ENCODE measurements around the gene OLIG2.

OLIG2 gene

DNA sequence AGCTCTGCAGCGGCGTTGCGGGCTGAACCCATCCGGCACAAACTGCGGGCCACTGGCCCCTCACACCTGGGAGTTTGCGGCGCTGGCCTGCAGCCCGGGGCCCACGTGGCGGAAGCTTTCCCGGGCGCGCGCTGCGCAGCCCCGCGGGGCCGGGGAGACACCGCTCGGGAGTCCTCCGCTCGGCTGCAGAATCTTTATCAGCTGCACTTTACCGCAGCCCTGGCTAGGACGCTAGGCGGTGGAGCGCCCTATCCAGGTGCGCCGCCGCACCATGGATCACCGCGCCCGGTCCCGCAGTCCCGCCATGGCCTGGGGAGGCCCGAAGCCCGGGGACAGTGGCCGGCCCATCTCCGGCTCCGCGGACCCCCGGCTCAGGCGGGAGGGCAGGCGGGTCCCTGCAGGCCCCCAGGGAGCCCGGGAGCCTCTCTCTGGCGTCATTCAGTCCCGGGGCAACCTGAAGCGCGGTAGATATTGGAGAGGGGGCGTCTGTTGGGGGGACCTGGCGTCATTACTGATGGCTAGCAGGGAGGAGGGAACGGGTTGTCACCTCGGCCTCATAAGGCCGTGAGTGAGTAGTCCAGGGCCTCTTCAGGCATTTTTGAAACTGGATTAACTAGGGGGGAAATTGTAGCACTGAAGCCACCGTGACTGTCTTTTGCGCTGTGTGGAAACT is 5.7 kb upstream of the OLIG2 start:
- no peak for DNase-seq (ENCODE audit: low read depth)

- DNase-seq (ENCODE audit: low read depth): no peak
Measured at GRCh38 chr21:33020558-33021100, 5.1 kb upstream of the OLIG2 start.

GRCh38 chr21:33021150-33021549 is 4.6 kb upstream of the OLIG2 start:
- DNase-seq (ENCODE audit: low read depth): no peak

GRCh38 chr21:33021667-33022066 is 4.1 kb upstream of the OLIG2 start:
- no peak for DNase-seq (ENCODE audit: low read depth)

- DNase-seq (ENCODE audit: low read depth): no peak
Measured at GRCh38 chr21:33022489-33022827, 3.3 kb upstream of the OLIG2 start.

DNA sequence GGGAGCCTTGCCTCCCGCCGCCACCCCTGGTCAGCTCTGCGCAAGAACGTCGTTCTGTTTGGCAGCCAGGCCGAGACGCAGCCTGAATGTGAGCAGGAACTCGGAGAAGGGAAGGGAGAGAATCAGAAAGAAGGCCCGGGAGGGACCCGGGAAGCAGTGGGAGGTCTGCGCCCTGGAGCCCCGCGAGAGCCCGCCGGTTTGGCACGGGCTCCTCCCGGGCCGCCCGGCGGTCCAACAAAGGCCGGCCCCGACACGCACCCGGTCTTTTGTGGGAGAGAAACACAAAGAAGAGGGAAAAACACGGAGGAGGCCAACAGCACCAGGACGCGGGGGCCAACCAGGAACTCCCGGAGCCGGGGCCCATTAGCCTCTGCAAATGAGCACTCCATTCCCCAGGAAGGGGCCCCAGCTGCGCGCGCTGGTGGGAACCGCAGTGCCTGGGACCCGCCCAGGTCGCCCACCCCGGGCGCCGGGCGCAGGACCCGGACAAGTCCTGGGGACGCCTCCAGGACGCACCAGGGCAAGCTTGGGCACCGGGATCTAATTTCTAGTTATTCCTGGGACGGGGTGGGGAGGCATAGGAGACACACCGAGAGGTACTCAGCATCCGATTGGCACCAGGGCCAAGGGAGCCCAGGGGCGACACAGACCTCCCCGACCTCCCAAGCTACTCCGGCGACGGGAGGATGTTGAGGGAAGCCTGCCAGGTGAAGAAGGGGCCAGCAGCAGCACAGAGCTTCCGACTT is 2.7 kb upstream of the OLIG2 start:
- no peak for DNase-seq (ENCODE audit: low read depth)

GRCh38 chr21:33023574-33024200 is 2.0 kb upstream of the OLIG2 start:
- DNase-seq (ENCODE audit: low read depth): no peak

DNA sequence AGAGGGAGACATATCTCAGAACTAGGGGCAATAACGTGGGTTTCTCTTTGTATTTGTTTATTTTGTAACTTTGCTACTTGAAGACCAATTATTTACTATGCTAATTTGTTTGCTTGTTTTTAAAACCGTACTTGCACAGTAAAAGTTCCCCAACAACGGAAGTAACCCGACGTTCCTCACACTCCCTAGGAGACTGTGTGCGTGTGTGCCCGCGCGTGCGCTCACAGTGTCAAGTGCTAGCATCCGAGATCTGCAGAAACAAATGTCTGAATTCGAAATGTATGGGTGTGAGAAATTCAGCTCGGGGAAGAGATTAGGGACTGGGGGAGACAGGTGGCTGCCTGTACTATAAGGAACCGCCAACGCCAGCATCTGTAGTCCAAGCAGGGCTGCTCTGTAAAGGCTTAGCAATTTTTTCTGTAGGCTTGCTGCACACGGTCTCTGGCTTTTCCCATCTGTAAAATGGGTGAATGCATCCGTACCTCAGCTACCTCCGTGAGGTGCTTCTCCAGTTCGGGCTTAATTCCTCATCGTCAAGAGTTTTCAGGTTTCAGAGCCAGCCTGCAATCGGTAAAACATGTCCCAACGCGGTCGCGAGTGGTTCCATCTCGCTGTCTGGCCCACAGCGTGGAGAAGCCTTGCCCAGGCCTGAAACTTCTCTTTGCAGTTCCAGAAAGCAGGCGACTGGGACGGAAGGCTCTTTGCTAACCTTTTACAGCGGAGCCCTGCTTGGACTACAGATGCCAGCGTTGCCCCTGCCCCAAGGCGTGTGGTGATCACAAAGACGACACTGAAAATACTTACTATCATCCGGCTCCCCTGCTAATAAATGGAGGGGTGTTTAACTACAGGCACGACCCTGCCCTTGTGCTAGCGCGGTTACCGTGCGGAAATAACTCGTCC is 1.3 kb upstream of the OLIG2 start:
- DNase-seq (ENCODE audit: low read depth): no peak

- no peak for DNase-seq (ENCODE audit: low read depth)
Measured at GRCh38 chr21:33025106-33025488, 638 bp upstream of the OLIG2 start.

DNA sequence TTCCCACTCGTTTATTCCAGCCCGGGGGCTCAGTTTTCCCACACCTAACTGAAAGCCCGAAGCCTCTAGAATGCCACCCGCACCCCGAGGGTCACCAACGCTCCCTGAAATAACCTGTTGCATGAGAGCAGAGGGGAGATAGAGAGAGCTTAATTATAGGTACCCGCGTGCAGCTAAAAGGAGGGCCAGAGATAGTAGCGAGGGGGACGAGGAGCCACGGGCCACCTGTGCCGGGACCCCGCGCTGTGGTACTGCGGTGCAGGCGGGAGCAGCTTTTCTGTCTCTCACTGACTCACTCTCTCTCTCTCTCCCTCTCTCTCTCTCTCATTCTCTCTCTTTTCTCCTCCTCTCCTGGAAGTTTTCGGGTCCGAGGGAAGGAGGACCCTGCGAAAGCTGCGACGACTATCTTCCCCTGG is 716 bp downstream of the OLIG2 start:
- no peak for DNase-seq (ENCODE audit: low read depth)

- no peak for DNase-seq (ENCODE audit: low read depth)
Measured at GRCh38 chr21:33026878-33027400, 1.2 kb downstream of the OLIG2 start.

- no peak for DNase-seq (ENCODE audit: low read depth)
Measured at GRCh38 chr21:33027401-33028286, 1.9 kb downstream of the OLIG2 start.

- DNase-seq (ENCODE audit: low read depth): no peak
Measured at GRCh38 chr21:33028287-33028670, 2.5 kb downstream of the OLIG2 start.

- no peak for DNase-seq (ENCODE audit: low read depth)
Measured at GRCh38 chr21:33028773-33029384, 3.1 kb downstream of the OLIG2 start.

DNA sequence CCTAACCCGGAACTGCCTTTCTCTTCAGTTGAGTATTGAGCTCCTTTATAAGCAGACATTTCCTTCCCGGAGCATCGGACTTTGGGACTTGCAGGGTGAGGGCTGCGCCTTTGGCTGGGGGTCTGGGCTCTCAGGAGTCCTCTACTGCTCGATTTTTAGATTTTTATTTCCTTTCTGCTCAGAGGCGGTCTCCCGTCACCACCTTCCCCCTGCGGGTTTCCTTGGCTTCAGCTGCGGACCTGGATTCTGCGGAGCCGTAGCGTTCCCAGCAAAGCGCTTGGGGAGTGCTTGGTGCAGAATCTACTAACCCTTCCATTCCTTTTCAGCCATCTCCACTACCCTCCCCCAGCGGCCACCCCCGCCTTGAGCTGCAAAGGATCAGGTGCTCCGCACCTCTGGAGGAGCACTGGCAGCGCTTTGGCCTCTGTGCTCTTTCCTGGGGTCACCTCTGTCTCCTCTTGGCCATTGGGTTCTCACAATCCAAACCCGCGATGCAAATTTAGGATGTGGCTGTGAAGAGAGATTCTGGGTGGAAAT is 3.7 kb downstream of the OLIG2 start:
- DNase-seq (ENCODE audit: low read depth): no peak

- no peak for DNase-seq (ENCODE audit: low read depth)
Measured at GRCh38 chr21:33029975-33030461, 4.3 kb downstream of the OLIG2 start.

DNA sequence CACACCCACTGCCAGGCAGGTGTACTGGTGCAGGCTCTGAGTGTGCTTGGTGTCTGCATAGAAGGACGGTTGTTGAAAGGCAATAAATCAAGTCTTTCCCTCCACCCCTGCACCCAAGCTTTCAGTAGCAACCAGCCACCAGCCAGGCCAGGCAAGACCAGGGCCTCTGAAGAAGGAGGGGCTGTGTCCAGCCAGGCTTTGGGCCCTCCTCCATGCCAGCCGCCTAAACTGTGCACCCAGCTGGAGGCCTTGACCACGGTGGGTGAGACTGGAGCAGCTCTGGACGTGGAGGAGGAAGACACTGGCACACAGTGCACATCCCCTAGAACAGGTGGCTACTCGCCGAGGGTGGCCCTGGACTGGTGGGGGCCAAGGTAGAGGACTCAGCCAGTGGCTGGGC is 4.9 kb downstream of the OLIG2 start:
- DNase-seq (ENCODE audit: low read depth): no peak

DNA sequence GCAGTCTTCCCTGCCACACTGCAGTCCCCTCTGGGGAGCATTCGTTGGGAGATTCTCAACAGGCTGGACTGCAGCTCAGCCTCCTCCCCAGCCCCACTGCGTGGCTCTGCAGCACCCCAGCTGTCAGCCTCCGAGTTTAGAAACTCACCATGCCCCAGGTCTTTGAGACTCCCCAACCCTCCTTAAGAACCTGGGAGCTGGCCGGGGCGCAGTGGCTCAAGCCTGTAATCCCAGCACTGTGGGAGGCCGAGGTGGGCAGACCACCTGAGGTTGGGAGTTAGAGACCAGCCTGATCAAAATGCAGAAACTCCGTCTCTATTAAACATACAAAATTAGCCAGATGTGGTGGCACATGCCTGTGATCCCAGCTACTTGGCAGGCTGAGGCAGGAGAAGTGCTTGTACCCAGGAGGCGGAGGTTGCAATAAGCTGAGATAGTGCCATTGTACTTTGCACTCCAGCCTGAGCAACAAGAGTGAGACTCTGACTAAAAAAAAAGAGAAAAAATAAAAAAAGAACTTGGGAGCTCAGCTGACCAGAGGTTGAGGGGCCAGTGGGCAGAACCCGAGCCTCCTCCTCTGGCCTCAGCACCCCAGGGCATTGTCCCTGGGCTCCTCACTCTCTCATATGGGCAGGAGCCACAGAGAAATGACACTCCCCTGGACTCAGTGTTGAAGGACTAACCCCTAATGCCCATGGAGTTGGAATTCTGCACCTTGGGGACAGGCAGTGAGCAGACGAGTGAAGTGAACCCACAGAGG is 5.6 kb downstream of the OLIG2 start:
- DNase-seq (ENCODE audit: low read depth): no peak

GRCh38 chr21:33032434-33033047 is 6.8 kb downstream of the OLIG2 start:
- no peak for DNase-seq (ENCODE audit: low read depth)
